Chondrocyte (in vitro differentiated cells): ENCODE data around the gene RAD54L. TPM values are rescaled to one million over a fixed set of nuclear protein-coding genes. Genes with fewer than 3 reads are reported as not detected.
"Not testable (repeated sequence)": the region's sequence is repeated elsewhere in the genome, so short reads cannot be mapped to it uniquely, and the experiment has no call there.

Experiments used
- DNase-seq: peaks from one replicate; pipeline ENCODE4 v3.0.0; 2021; ENCODE audit warnings: mixed read lengths, low spot score
- H3K27ac Mint-ChIP-seq: one replicate; pipeline ENCODE4 v1.8.0; 2021; ENCODE audit warnings: mild to moderate bottlenecking, moderate library complexity, mixed read lengths; ENCODE audit not compliant: unreplicated experiment
- H3K27me3 Mint-ChIP-seq: 2 replicates; pipeline ENCODE4 v1.8.0; 2021; ENCODE audit warnings: low read depth, mixed read lengths
- H3K36me3 Mint-ChIP-seq: 2 replicates; pipeline ENCODE4 v1.8.0; 2021; ENCODE audit warnings: low read depth, mixed read lengths
- H3K4me1 Mint-ChIP-seq: 2 replicates; pipeline ENCODE4 v1.8.0; 2021; ENCODE audit warnings: low read depth, mild to moderate bottlenecking, mixed read lengths
- H3K4me3 Mint-ChIP-seq: one replicate; pipeline ENCODE4 v1.8.0; 2021; ENCODE audit warnings: mild to moderate bottlenecking, moderate library complexity, mixed read lengths; ENCODE audit not compliant: unreplicated experiment
- H3K9me3 Mint-ChIP-seq: 2 replicates; pipeline ENCODE4 v1.8.0; 2021; ENCODE audit warnings: low read depth, mixed read lengths
- CTCF ChIP-seq: fragments of 200-600 bp; sonication (generic); IDR thresholded peaks from 2 replicates; pipeline ENCODE4 v1.5.0; 2021; ENCODE audit warnings: antibody characterized with exemption, mild to moderate bottlenecking, moderate library complexity
- total RNA-seq: library from RNA; stranded (reverse); gene quantifications from 3 replicates; pipeline ENCODE4 v1.2.1, GENCODE V29; 2021

The RAD54L gene
- total RNA-seq, 1 donor from 2014 or later = 2.7 TPM

DNA sequence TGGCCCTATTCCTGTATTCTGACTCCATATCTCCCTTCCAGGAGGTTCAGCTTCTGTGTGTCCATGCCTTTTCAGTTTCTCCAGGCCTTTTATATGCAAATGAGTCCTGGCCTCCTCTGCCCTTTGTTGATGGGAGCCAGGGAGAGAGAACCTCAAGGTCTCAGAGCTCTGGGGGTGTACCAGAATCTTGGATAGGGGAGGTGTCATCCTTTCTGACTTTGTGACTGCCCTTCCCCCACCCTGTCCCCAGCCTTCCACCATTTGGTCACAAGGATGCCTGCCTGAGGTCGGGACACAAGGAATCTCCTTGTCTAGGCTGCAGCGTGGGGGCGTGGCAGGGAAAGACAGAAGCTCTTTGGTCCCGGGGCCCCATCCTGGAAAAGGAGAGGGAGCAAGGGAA is 25.8 kb upstream of the RAD54L start:
- TF ChIP-seq CTCF = no peak
- Mint-ChIP-seq H3K9me3 (no peaks in the 10 kb centered on the region), H3K4me1 (peaks cover 6% of the 10 kb centered on the region), H3K27me3 (no peaks in the 10 kb centered on the region), H3K27ac (no peak overlapping the region), H3K36me3 (peaks cover 3% of the 10 kb centered on the region), H3K4me3 (no peak overlapping the region)
- no peak for DNase-seq

DNA sequence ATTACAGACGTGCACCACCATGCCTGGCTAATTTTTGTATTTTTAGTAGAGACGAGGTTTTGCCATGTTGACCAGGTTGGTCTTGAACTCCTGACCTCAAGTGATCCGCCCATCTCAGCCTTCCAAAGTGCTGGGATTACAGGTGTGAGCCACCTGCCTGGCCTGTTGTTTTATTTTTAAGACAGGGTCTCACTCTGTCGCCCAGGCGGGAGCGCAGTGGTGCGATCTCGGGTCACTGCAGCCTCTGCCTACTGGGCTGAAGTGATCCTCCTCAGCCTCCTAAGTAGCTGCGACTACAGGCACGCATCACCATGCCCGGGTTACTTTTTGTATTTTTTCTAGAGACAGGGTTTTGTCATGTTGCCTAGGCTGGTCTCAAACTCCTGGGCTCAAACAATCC is 24.5 kb upstream of the RAD54L start:
- H3K4me3 Mint-ChIP-seq, H3K9me3 Mint-ChIP-seq, H3K4me1 Mint-ChIP-seq, H3K36me3 Mint-ChIP-seq, H3K27me3 Mint-ChIP-seq, H3K27ac Mint-ChIP-seq, DNase-seq: not testable (repeated sequence)

GRCh38 chr1:46223472-46223943 is 24.1 kb upstream of the RAD54L start:
- TF ChIP-seq CTCF = peak; percentile 98
- DNase-seq = no peak
- no peaks in the 10 kb centered on the region for H3K27me3 Mint-ChIP-seq
- H3K9me3 Mint-ChIP-seq = no peaks in the 10 kb centered on the region
- no peak overlapping the region for H3K27ac Mint-ChIP-seq
- H3K4me3 Mint-ChIP-seq = no peak overlapping the region
- H3K4me1 Mint-ChIP-seq = peaks cover 6% of the 10 kb centered on the region
- peaks cover 3% of the 10 kb centered on the region for H3K36me3 Mint-ChIP-seq

GRCh38 chr1:46224966-46225365 is 22.6 kb upstream of the RAD54L start:
- DNase-seq = no peak
- peaks cover 3% of the 10 kb centered on the region for H3K36me3 Mint-ChIP-seq

DNA sequence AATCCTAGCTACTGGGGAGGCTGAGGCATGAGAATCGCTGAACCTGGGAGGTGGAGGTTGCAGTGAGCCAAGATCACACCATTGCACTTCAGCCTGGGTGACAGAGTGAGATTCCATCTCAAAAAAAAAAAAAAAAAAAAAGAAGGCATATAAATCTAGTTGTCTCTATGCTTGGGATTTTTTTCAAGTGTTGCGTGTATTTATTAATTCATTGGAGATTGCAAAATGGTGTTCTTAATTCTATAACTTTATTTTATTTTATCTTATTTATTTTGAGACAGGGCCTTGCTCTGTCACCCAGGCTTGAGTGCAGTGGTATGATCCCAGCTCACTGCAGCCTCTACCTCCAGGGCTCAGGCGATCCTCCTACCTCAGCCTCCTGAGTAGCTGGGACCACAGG is 16.3 kb upstream of the RAD54L start:
- H3K4me1 Mint-ChIP-seq, H3K27ac Mint-ChIP-seq, H3K27me3 Mint-ChIP-seq, H3K36me3 Mint-ChIP-seq, DNase-seq, H3K4me3 Mint-ChIP-seq, H3K9me3 Mint-ChIP-seq: not testable (repeated sequence)

More at GRCh38 chr1:46224966-46225365, 22.6 kb upstream of the RAD54L start:
- no peak overlapping the region for H3K27ac Mint-ChIP-seq
- peaks cover 6% of the 10 kb centered on the region for H3K4me1 Mint-ChIP-seq
- no peak overlapping the region for H3K4me3 Mint-ChIP-seq
- H3K9me3 Mint-ChIP-seq = no peaks in the 10 kb centered on the region
- H3K27me3 Mint-ChIP-seq = no peaks in the 10 kb centered on the region
- no peak for TF ChIP-seq CTCF

- Mint-ChIP-seq H3K36me3 (peaks cover 2% of the 10 kb centered on the region), H3K4me1 (peaks cover 8% of the 10 kb centered on the region), H3K27me3 (no peaks in the 10 kb centered on the region), H3K4me3 (no peak overlapping the region), H3K9me3 (peaks cover 9% of the 10 kb centered on the region), H3K27ac (no peak overlapping the region)
- DNase-seq = no peak
- TF ChIP-seq CTCF = no peak
Observed at GRCh38 chr1:46236882-46237281, 10.7 kb upstream of the RAD54L start.

- H3K4me3 Mint-ChIP-seq, H3K27ac Mint-ChIP-seq, H3K36me3 Mint-ChIP-seq, H3K27me3 Mint-ChIP-seq, H3K9me3 Mint-ChIP-seq, DNase-seq, H3K4me1 Mint-ChIP-seq: not testable (repeated sequence)
Observed at GRCh38 chr1:46238865-46239264, 8.7 kb upstream of the RAD54L start.

GRCh38 chr1:46241733-46242132 is 5.8 kb upstream of the RAD54L start:
- H3K27ac Mint-ChIP-seq, DNase-seq, H3K4me3 Mint-ChIP-seq, H3K9me3 Mint-ChIP-seq, H3K27me3 Mint-ChIP-seq, H3K36me3 Mint-ChIP-seq: not testable (repeated sequence)
- peaks cover 12% of the 10 kb centered on the region for H3K4me1 Mint-ChIP-seq
